Adrenal gland (tissue), 5 donors: ENCODE data around the gene PLBD2.

ENCODE experiments used
- CTCF ChIP-seq, 6 experiments: fragments of 450-650 bp in 4 of 6; fragments of 200-600 bp in 2 of 6; sonication (generic) in 1 of 6; IDR thresholded peaks; 1 replicate in 5 of 6; 2 replicates in 1 of 6; pipeline versions ENCODE4 v1.5.1 to v1.8.0; 2016 to 2021; ENCODE audit warnings: antibody characterized with exemption in 6 of 6, mild to moderate bottlenecking in 2 of 6, moderate library complexity in 1 of 6
- POLR2A ChIP-seq, 2 donors: fragments of 450-650 bp; IDR thresholded peaks; one replicate each; pipeline ENCODE4 v1.6.1; 2017; ENCODE audit warnings: antibody characterized with exemption in 2 of 2, mild to moderate bottlenecking in 2 of 2, moderate library complexity in 1 of 2
- donor health status: DM: no; HTN: no; CAD: no.

- TF ChIP-seq CTCF (IDR thresholded peaks at IDR 0.05) = no peak
- no peak for TF ChIP-seq POLR2A (IDR thresholded peaks at IDR 0.05)
Measured at GRCh38 chr12:113329022-113329790, 29.2 kb upstream of the PLBD2 start.
